HepG2 (cell line): Measurements from ENCODE around the gene AFAP1. TPM values are rescaled to one million over a fixed set of nuclear protein-coding genes. Genes with fewer than 3 reads are reported as not detected.

Experiments used
- ATAC-seq: fragments of 200-7000 bp; cut with Tn5 transposase; 3 replicates; pipeline ENCODE4 v1.9.1; 2020; ENCODE audit warnings: mild to moderate bottlenecking, moderate library complexity
- BruUV-seq: library from RNA; stranded (reverse); fragments of 400-500 nt; replicated peaks from 2 replicates; lab custom pipeline; 2021; lab: Mats Ljungman, UMichigan
- CTCF ChIA-PET: fragments of 300-600 bp; formaldehyde crosslinking; extraction: SDS; loops from one replicate; lab custom pipeline; 2021; ENCODE audit warnings: low total read pairs, inconsistent platforms, low intra/inter-chr PET ratio; lab: Yijun Ruan, JAX
- POLR2A ChIA-PET: fragments of 350-600 bp; sonication (Branson Sonifier 250); formaldehyde crosslinking; loops from one replicate; lab custom pipeline; 2020; ENCODE audit warnings: antibody characterized with exemption, inconsistent platforms; lab: Yijun Ruan, JAX
- DNase-seq: peaks from one replicate; pipeline ENCODE4 v3.0.0-alpha.2; 2015; ENCODE audit warnings: low spot score
- FAIRE-seq: peaks from 3 replicates; lab custom pipeline; 2011; peaks lifted over from hg19 to GRCh38; lab: Jason Lieb, UNC
- H2AFZ ChIP-seq: one replicate; pipeline ENCODE4 v1.6.1; 2011; ENCODE audit warnings: low read length, inconsistent platforms
- H3K27ac ChIP-seq: fragments of 300-600 bp; 3 replicates; pipeline ENCODE4 v1.8.0; 2011; ENCODE audit warnings: mixed run types, mild to moderate bottlenecking, mixed read lengths, low read length, inconsistent platforms; ENCODE audit not compliant: insufficient read depth; ENCODE audit errors: extremely low read length
- H3K27me3 ChIP-seq, 2 experiments: fragments of 200-600 bp in 1 of 2; 2 replicates in 1 of 2; 3 replicates in 1 of 2; pipeline versions ENCODE4 v1.6.0 to v1.8.0; 2011; ENCODE audit warnings: low read length in 2 of 2, mild to moderate bottlenecking in 2 of 2, moderate library complexity in 2 of 2, inconsistent platforms in 1 of 2; ENCODE audit not compliant: insufficient read depth in 2 of 2, control insufficient read depth in 1 of 2
- H3K36me3 ChIP-seq, 2 experiments: fragments of 200-600 bp in 1 of 2; replicated peaks in 1 of 2; 2 replicates in 1 of 2; 3 replicates in 1 of 2; pipeline versions ENCODE4 v1.5.1 to v1.8.0; 2011; ENCODE audit warnings: low read length in 2 of 2, inconsistent platforms in 1 of 2; ENCODE audit not compliant: insufficient read depth in 2 of 2, control insufficient read depth in 1 of 2
- H3K4me1 ChIP-seq: 2 replicates; pipeline ENCODE4 v1.5.1; 2012; ENCODE audit warnings: low read length, inconsistent platforms; ENCODE audit not compliant: insufficient read depth
- H3K4me2 ChIP-seq: 2 replicates; pipeline ENCODE4 v1.6.0; 2011; ENCODE audit warnings: low read depth, low read length, inconsistent platforms
- H3K4me3 ChIP-seq, 3 experiments: fragments of 200-600 bp in 1 of 3; sonication (generic), shearing (Covaris generic) in 1 of 3; replicated peaks in 1 of 3; 2 replicates each; pipeline ENCODE4 v1.5.1; 2011 to 2016; ENCODE audit warnings: low read length in 3 of 3, inconsistent platforms in 2 of 3, low read depth in 2 of 3, mild to moderate bottlenecking in 2 of 3, control low read depth in 1 of 3, mixed read lengths in 1 of 3; ENCODE audit not compliant: insufficient read depth in 1 of 3
- H3K79me2 ChIP-seq: one replicate; pipeline ENCODE4 v1.6.1; 2011; ENCODE audit warnings: low read length, inconsistent platforms; ENCODE audit not compliant: insufficient read depth
- H3K9ac ChIP-seq: 2 replicates; pipeline ENCODE4 v1.6.0; 2011; ENCODE audit warnings: mild to moderate bottlenecking, low read depth, low read length, inconsistent platforms; ENCODE audit not compliant: insufficient read depth
- H3K9me3 ChIP-seq: 2 replicates; pipeline ENCODE4 v1.5.1; 2012; ENCODE audit warnings: mild to moderate bottlenecking, low read length
- H4K20me1 ChIP-seq: 2 replicates; pipeline ENCODE4 v1.6.0; 2011; ENCODE audit warnings: inconsistent platforms, mild to moderate bottlenecking, low read length, moderate library complexity; ENCODE audit not compliant: insufficient read depth
- MAF1 ChIP-seq: sonication (generic); formaldehyde crosslinking; IDR thresholded peaks from 2 replicates; pipeline ENCODE4 v1.5.0; 2020; ENCODE audit warnings: missing genetic modification reagents, borderline replicate concordance
- NR0B2 ChIP-seq: sonication (generic); formaldehyde crosslinking; IDR thresholded peaks from 2 replicates; pipeline ENCODE4 v1.4.0; 2020; ENCODE audit warnings: mild to moderate bottlenecking, missing genetic modification reagents
- SMARCC2 ChIP-seq: fragments of 450-650 bp; IDR thresholded peaks from 2 replicates; pipeline ENCODE4 v1.6.1; 2017; ENCODE audit warnings: antibody characterized with exemption, mild to moderate bottlenecking
- SNAI1 ChIP-seq: sonication (generic); formaldehyde crosslinking; IDR thresholded peaks from 2 replicates; pipeline ENCODE4 v1.5.0; 2020; ENCODE audit warnings: mild to moderate bottlenecking, missing genetic modification reagents, borderline replicate concordance
- THAP8 ChIP-seq: sonication (generic); formaldehyde crosslinking; IDR thresholded peaks from 2 replicates; pipeline ENCODE4 v1.5.1; 2020; ENCODE audit warnings: missing genetic modification reagents, mild to moderate bottlenecking, borderline replicate concordance
- ZBTB1 ChIP-seq: sonication (generic); formaldehyde crosslinking; IDR thresholded peaks from 2 replicates; pipeline ENCODE4 v1.4.0; 2020; ENCODE audit warnings: missing genetic modification reagents, borderline replicate concordance
- ZNF674 ChIP-seq: sonication (generic); formaldehyde crosslinking; IDR thresholded peaks from 2 replicates; pipeline ENCODE4 v1.5.0; 2020; ENCODE audit warnings: low read depth, mild to moderate bottlenecking, missing genetic modification reagents
- ZNF703 ChIP-seq: sonication (generic); formaldehyde crosslinking; IDR thresholded peaks from 2 replicates; pipeline ENCODE4 v1.5.1; 2020; ENCODE audit warnings: missing genetic modification reagents, mild to moderate bottlenecking, moderate library complexity, borderline replicate concordance
- ZNF713 ChIP-seq: sonication (generic); formaldehyde crosslinking; IDR thresholded peaks from 2 replicates; pipeline ENCODE4 v1.4.0; 2020; ENCODE audit warnings: mild to moderate bottlenecking, missing genetic modification reagents
- WGBS: methylation state at CpG from one replicate; pipeline ENCODE4 v1.1.6; 2017; ENCODE audit warnings: low lambda C conversion rate; 5-methylcytosine and 5-hydroxymethylcytosine counted together
- in situ Hi-C: cut with HindIII; loops from 2 replicates; pipeline ENCODE4 v1.10.0; 2017; ENCODE audit warnings: low pct_unique_long_range_greater_than_20kb; ENCODE audit not compliant: extremely low pct_ligation_motif_present
- intact Hi-C: fragments of 100-400 bp; cut with micrococcal nuclease; formaldehyde crosslinking; loops from one replicate; pipeline ENCODE4 v1.10.0; 2022; ENCODE audit not compliant: unreplicated experiment
- polyA plus RNA-seq, 8 experiments: library from polyadenylated mRNA; depleted of rRNA in 3 of 8; stranded (reverse) in 7 of 8; unstranded in 1 of 8; fragments of >200 nt; fragmentation: Illumina TruSeq in 4 of 8; extraction: Trizol in 4 of 8; gene quantifications; 2 replicates each; pipeline versions ENCODE4 v1.2.1 to v1.2.3, GENCODE V29; 2011 to 2016; ENCODE audit warnings: low read depth in 4 of 8, missing spikeins in 1 of 8, mixed read lengths in 1 of 8; ENCODE audit not compliant: insufficient read depth in 1 of 8
- total RNA-seq, 5 experiments: library from RNA; depleted of rRNA; stranded (reverse); fragments of >200 nt; fragmentation: Illumina TruSeq; extraction: Trizol; gene quantifications; 2 replicates each; pipeline ENCODE4 v1.2.3, GENCODE V29; 2016; ENCODE audit warnings: low read depth in 1 of 5
- TF ChIP-seq, protein P1 (sequence below): sonication (generic); formaldehyde crosslinking; IDR thresholded peaks from 2 replicates; pipeline ENCODE4 v1.8.1; 2023; ENCODE audit warnings: missing genetic modification reagents, mild to moderate bottlenecking, borderline replicate concordance

Gene AFAP1
- total and polyA plus RNA-seq, 2 of the 13 experiments (the other 11 are each of a cell fraction or from before 2014, with no cell fraction given) = 2.5 TPM

GRCh38 chr4:7810783-7811535 is 128.7 kb downstream of the AFAP1 start:
- CTCF ChIA-PET = no interaction called here
- ATAC-seq = no peak
- H3K27ac ChIP-seq = no peak overlapping the region
- 91% methylated on average over 27 of the region's 36 CpGs for WGBS
- no peak for TF ChIP-seq SMARCC2
- no peak for TF ChIP-seq ZNF703 (CRISPR knock-in tag)
- no peak overlapping the region for H3K4me3 ChIP-seq
- POLR2A ChIA-PET = no interaction called here
- no peak for DNase-seq
- no peak overlapping the region for H3K9ac ChIP-seq
- H3K9me3 ChIP-seq = no peaks in the 10 kb centered on the region
- peaks cover 0 to 10% of the 10 kb centered on the region in 2 experiments; a peak in 3 of 5 replicates for H3K36me3 ChIP-seq
- H3K4me2 ChIP-seq = no peak overlapping the region
- H3K27me3 ChIP-seq = no peaks in the 10 kb centered on the region
- no peak overlapping the region for H2AFZ ChIP-seq
- no TSS peak for BruUV-seq
- intact Hi-C loops = no loop called here
- in situ Hi-C loops = no loop called here
- H4K20me1 ChIP-seq = no peaks in the 10 kb centered on the region
- FAIRE-seq = no peak
- peaks cover 50% of the 10 kb centered on the region for H3K4me1 ChIP-seq
- H3K79me2 ChIP-seq = no peaks in the 10 kb centered on the region

DNA sequence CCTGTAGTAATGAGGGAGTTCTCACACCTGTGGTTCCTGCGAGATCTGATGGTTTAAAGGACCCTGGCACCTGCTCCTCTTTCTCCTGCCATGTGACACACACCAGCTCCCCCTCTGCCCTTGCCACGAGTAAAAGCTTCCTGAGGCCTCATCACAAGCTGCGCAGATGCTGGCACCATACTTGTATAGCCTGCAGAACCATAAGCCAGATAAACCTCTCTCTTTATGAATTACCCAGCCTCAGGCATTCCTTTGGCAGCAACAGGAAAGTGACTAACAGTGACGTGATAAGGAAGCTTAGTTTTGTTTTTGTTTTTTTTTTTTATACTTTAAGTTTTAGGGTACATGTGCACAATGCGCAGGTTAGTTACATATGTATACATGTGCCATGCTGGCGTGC is 130.9 kb downstream of the AFAP1 start:
- Histone ChIP-seq H3K27me3 (no peaks in the 10 kb centered on the region), H3K27ac (no peak overlapping the region), H3K9me3 (no peaks in the 10 kb centered on the region), H3K4me2 (no peak overlapping the region), H4K20me1 (no peaks in the 10 kb centered on the region), H3K4me1 (peaks cover 64% of the 10 kb centered on the region), H3K79me2 (no peaks in the 10 kb centered on the region), H3K36me3 (no peaks in the 10 kb centered on the region; a peak in 1 of 5 replicates), H3K9ac (no peak overlapping the region), H2AFZ (no peak overlapping the region), H3K4me3 (no peak overlapping the region)
- POLR2A ChIA-PET = no interaction called here
- CTCF ChIA-PET = no interaction called here
- TF ChIP-seq, protein P1, sequence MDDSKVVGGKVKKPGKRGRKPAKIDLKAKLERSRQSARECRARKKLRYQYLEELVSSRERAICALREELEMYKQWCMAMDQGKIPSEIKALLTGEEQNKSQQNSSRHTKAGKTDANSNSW (CRISPR knock-in tag) = no peak
- TF ChIP-seq ZNF674 (CRISPR knock-in tag) = no peak
- TF ChIP-seq ZNF713 (CRISPR knock-in tag) = no peak
- TF ChIP-seq MAF1 = no peak
- TF ChIP-seq SNAI1 (CRISPR knock-in tag) = no peak
- TF ChIP-seq THAP8 (CRISPR knock-in tag) = no peak
- no peak for TF ChIP-seq ZBTB1
- TF ChIP-seq NR0B2 = no peak
- no TSS peak for BruUV-seq
- WGBS = 95% methylated on average over 6 of the region's 6 CpGs
- in situ Hi-C loops (no loop called here), intact Hi-C loops (no loop called here)
- DNase-seq (no peak), ATAC-seq (no peak), FAIRE-seq (no peak)
